GM12864 (cell line): Measurements from ENCODE around the gene MEPE.

ENCODE experiments used
- DNase-seq: peaks from one replicate; pipeline ENCODE4 v3.0.0-alpha.2; 2011; ENCODE audit warnings: low read depth
- H3K4me3 ChIP-seq: 2 replicates; pipeline ENCODE4 v1.5.1; 2011; ENCODE audit warnings: mild to moderate bottlenecking, low read depth, low read length, control low read depth
- CTCF ChIP-seq: IDR thresholded peaks from 2 replicates; pipeline ENCODE4 v1.5.1; 2011; ENCODE audit warnings: low read depth, mild to moderate bottlenecking, moderate library complexity, low read length, control low read depth, inconsistent platforms; ENCODE audit errors: missing control alignments

Gene MEPE

DNA sequence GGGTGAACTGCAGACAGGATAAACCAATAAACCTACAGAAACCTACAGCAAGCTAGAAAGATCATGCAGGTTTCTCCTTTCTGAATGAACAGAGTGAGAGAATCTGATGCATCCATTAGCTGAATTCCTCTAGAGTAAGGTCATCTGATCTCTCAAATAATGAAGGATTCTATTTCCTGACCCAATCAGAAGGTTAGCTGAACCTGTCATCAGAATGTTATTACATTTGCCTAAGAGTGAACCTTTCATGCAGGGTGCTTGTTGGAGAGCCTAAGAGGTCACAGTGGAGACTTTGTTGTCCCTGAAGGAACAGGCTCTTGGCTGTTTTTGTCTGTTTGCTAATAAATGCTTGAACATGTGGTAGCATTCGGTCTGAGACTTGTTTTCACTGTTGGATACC lies 24.0 kb downstream of the MEPE start:
- TF ChIP-seq CTCF: no peak
- DNase-seq: no peak
- no peak overlapping the region for H3K4me3 ChIP-seq

DNA sequence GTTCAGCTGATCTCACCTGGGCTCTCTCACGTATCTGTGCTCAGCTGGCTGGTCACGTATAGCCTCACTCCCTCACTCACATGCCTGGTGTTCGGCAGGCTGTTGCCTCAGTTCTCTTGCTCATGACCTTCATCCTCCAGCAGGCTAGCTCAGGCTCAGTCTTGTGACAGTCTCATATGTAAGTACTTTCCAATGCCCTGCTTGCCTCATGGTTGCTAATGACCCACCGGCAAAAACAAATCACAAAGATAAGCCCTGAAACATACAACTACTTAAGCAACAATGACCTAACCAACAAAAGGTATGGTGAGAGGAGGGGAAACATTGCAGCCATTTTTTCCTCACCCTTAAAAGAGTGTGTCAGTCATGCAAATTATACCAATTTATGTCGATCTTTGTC lies 25.0 kb downstream of the MEPE start:
- TF ChIP-seq CTCF: no peak
- no peak for DNase-seq
- no peak overlapping the region for H3K4me3 ChIP-seq

DNA sequence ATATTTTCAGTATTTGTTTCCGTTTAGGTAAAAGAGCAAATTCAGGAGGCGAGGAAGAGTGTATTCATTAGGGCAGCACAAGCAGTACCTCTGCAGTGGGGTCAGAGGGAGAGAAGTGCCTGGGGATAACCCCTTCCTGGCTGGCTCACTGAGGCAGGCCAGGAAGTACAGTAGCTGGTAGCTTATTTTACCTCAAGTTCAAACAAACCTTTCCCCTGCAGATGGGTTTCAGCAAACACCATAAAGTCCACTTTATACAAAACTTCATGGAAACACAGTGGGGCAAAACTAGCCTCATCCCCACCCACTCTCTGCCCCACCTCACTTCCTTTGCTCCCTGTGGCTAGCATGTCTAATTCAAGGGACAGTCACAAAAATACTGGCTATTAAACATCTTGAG lies 29.5 kb downstream of the MEPE start:
- no peak for TF ChIP-seq CTCF
- no peak for DNase-seq

GRCh38 chr4:87863486-87863885 lies 30.7 kb downstream of the MEPE start:
- no peak overlapping the region for H3K4me3 ChIP-seq
- no peak for DNase-seq
- TF ChIP-seq CTCF: no peak

More for the DNA sequence above, 29.5 kb downstream of the MEPE start:
- no peak overlapping the region for H3K4me3 ChIP-seq

DNA sequence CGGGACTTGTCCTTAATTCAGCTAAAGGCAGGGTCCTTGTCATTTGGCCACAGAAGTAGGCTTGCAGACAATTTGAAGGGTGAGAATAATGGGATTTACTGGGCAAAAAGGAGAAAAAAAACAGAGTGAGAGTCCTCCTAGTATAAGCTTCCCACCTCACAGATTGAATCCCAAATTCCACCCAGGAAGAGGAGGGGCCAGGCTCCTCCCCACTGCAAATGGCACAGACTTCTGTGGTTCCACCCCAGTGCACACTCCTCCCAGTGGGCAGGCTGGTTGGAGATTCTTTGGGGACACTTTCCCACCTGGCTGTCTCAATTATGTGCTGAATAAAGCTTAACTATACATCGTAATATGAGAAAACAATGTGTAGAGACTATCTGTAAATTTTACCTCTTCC lies 31.6 kb downstream of the MEPE start:
- no peak overlapping the region for H3K4me3 ChIP-seq
- no peak for DNase-seq
- TF ChIP-seq CTCF: no peak

- TF ChIP-seq CTCF: no peak
- no peak overlapping the region for H3K4me3 ChIP-seq
- no peak for DNase-seq
Measured at GRCh38 chr4:87865288-87865687, 32.5 kb downstream of the MEPE start.

DNA sequence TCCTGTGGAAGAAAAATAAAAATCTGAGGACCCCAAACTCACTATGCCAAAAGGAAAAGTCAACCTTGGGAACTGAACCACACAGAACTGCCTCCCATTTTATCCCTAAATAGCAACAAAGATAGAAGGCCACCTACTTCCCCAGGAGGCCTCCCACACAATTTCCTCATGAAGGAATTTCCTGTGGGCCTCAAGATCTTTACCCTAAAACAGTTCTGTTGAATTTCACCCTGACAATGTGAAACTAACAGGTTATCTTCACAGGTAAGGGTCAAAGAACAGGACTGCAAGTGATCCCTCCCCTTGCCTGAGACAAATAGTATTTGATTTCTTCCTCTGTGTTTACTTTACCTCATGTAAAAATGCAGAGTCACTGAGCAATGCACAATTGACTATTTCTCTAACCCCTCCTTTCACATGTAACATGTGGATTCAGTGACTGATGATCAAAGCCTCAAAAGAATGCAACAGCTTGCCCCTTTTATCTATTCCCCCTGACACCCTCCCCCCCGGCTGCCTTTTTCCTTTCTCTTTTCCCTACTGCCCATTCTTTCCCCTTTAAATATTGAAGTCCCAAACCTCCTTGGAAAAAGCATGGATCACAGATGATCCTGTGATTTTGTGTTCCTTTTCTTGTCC lies 33.3 kb downstream of the MEPE start:
- DNase-seq: no peak
- H3K4me3 ChIP-seq: no peak overlapping the region
- no peak for TF ChIP-seq CTCF
